ENCODE measurements around the gene ST6GAL2. TPM values are rescaled to one million over a fixed set of nuclear protein-coding genes. Genes with fewer than 3 reads are reported as not detected.

Gene ST6GAL2
- total RNA-seq, 1 donor from 2014 or later: 10.9 TPM

DNA sequence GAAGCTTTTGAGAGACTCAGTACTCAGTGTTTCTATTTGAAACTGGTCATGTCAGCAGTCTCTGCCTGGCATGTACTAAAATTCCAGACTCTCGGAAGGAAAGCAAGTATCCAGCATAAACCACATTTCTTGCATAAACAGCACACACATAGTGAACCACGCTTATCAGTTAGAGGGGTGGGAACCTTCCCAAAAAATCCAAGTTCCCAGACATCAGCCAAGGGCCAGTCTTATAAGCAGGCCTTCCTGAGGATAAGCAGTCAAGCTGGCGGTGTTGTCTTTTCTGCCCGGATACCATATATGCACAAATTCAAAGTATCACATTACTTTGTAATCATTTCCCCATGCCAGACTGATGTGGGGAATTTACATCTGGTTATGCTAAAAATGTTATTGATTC is 73.6 kb downstream of the ST6GAL2 start:
- no peaks in the 10 kb centered on the region for H3K9me3 Mint-ChIP-seq (ENCODE audit: unreplicated experiment)
- H3K27ac Mint-ChIP-seq (ENCODE audit: unreplicated experiment): no peak overlapping the region
- no peaks in the 10 kb centered on the region for H3K27me3 Mint-ChIP-seq (ENCODE audit: unreplicated experiment)
- no peak for DNase-seq (ENCODE audit: low spot score)
- TF ChIP-seq, protein P1, sequence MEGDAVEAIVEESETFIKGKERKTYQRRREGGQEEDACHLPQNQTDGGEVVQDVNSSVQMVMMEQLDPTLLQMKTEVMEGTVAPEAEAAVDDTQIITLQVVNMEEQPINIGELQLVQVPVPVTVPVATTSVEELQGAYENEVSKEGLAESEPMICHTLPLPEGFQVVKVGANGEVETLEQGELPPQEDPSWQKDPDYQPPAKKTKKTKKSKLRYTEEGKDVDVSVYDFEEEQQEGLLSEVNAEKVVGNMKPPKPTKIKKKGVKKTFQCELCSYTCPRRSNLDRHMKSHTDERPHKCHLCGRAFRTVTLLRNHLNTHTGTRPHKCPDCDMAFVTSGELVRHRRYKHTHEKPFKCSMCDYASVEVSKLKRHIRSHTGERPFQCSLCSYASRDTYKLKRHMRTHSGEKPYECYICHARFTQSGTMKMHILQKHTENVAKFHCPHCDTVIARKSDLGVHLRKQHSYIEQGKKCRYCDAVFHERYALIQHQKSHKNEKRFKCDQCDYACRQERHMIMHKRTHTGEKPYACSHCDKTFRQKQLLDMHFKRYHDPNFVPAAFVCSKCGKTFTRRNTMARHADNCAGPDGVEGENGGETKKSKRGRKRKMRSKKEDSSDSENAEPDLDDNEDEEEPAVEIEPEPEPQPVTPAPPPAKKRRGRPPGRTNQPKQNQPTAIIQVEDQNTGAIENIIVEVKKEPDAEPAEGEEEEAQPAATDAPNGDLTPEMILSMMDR (IDR thresholded peaks at IDR 0.05; ENCODE audit: unreplicated experiment): no peak
- H3K36me3 Mint-ChIP-seq (ENCODE audit: low read depth, unreplicated experiment): peaks cover 4% of the 10 kb centered on the region
- no peak overlapping the region for H3K4me3 Mint-ChIP-seq (ENCODE audit: unreplicated experiment)
- no peaks in the 10 kb centered on the region for H3K4me1 Mint-ChIP-seq (ENCODE audit: unreplicated experiment)

DNA sequence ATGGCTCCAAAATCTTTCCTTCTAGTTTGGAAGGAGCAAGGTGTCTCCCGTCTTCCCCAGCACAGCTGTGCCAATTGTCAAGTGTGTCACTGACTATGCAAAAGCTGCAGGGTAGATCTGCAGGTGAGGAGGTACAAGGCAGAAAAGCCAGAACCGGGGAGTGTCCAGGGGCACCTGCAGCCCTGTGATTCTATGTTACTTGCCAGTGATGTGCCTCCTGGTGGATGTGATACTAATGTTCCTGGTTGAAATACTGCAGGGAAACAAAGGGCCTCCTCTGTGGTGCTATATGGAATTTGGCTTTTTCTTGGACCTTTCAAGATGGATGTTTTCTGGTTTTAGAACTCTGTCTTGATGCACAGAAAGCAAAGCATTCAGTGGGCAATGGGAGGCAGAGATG is 80.3 kb downstream of the ST6GAL2 start:
- TF ChIP-seq, protein P1 (IDR thresholded peaks at IDR 0.05; ENCODE audit: unreplicated experiment): no peak
- Mint-ChIP-seq H3K4me3 (ENCODE audit: unreplicated experiment) (no peak overlapping the region), H3K4me1 (ENCODE audit: unreplicated experiment) (no peaks in the 10 kb centered on the region), H3K27me3 (ENCODE audit: unreplicated experiment) (peaks cover under 1% of the 10 kb centered on the region), H3K9me3 (ENCODE audit: unreplicated experiment) (no peaks in the 10 kb centered on the region), H3K27ac (ENCODE audit: unreplicated experiment) (no peak overlapping the region), H3K36me3 (ENCODE audit: low read depth, unreplicated experiment) (no peaks in the 10 kb centered on the region)
- no peak for DNase-seq (ENCODE audit: low spot score)

DNA sequence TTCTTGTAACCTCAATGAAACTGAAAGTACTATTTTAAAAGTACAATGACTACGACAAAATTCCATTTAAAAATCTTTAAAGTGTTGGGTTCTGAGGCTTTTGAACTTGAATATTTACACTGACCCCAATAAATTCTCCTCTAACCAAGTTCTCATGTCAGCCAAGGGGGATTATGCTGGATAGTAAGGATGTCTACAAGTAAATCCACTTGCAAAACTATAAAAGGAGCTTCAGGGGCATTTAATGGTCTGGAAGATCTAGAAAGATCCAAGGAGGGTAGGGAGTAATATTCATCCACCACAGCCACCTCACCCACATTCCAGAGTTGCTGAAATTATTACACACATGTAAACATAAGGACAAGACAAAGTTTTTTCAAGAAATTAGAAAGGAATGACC is 81.8 kb downstream of the ST6GAL2 start:
- no peak for DNase-seq (ENCODE audit: low spot score)
- Mint-ChIP-seq H3K27me3 (ENCODE audit: unreplicated experiment) (peaks cover 4% of the 10 kb centered on the region), H3K4me1 (ENCODE audit: unreplicated experiment) (no peaks in the 10 kb centered on the region), H3K27ac (ENCODE audit: unreplicated experiment) (no peak overlapping the region), H3K9me3 (ENCODE audit: unreplicated experiment) (no peaks in the 10 kb centered on the region), H3K36me3 (ENCODE audit: low read depth, unreplicated experiment) (no peaks in the 10 kb centered on the region), H3K4me3 (ENCODE audit: unreplicated experiment) (no peak overlapping the region)
- TF ChIP-seq, protein P1 (IDR thresholded peaks at IDR 0.05; ENCODE audit: unreplicated experiment): no peak

DNA sequence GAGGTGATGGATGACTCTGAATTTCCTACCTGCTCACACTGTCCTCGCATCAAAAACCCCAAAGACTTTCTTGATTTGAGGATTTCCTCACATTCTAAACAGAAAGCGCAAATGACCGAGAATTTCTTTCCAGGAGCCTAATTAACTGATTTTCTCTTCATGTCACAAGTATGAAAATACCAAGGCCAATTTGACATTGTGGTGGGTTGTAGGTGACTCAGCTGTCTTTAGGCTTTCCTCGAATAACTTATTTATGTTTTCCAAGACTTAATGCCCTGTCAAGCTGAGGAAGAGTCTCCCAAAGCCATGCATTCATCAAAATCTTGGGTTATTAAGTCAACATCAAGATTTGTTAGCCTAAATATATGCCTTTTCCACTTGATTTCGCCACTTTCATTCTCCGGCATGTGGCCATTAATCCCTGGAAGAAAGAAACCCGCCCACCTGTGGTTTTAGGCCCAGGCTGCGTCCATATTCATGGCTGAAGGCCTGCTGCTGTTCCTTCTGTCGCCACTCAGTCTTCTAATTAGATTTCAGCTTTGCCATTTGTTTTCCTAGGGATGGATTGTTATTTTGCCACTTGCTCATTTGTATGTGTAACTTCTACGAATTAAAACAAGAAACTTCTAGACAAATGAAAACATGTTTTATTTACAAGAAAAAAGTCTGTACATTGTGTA is 84.9 kb downstream of the ST6GAL2 start:
- no peak overlapping the region for H3K27ac Mint-ChIP-seq (ENCODE audit: unreplicated experiment)
- TF ChIP-seq, protein P1 (IDR thresholded peaks at IDR 0.05; ENCODE audit: unreplicated experiment): no peak
- H3K36me3 Mint-ChIP-seq (ENCODE audit: low read depth, unreplicated experiment): no peaks in the 10 kb centered on the region
- no peak for DNase-seq (ENCODE audit: low spot score)
- H3K27me3 Mint-ChIP-seq (ENCODE audit: unreplicated experiment): peaks cover 4% of the 10 kb centered on the region
- no peaks in the 10 kb centered on the region for H3K4me1 Mint-ChIP-seq (ENCODE audit: unreplicated experiment)
- H3K9me3 Mint-ChIP-seq (ENCODE audit: unreplicated experiment): no peaks in the 10 kb centered on the region
- H3K4me3 Mint-ChIP-seq (ENCODE audit: unreplicated experiment): no peak overlapping the region

DNA sequence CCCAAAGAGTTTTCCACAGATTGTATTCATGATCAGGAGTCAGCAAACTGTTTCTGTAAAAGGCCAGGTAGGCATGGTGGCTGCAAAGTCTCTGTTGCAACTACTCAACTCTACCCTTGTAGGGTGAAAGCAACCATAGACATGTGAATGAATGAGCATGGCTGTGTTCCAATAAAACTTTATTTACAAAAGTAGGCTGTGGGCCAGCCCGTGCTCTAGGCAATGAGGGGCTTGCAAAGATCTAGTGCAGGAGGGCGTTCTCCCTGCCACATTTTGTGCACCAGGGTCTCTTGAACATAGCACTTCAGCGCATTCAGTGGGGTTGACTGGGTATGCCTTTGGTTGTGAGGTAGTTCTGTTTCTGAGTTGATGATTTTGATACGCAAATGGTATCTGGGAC is 85.8 kb downstream of the ST6GAL2 start:
- TF ChIP-seq, protein P1 (IDR thresholded peaks at IDR 0.05; ENCODE audit: unreplicated experiment): no peak
- Mint-ChIP-seq H3K27me3 (ENCODE audit: unreplicated experiment) (peaks cover 4% of the 10 kb centered on the region), H3K27ac (ENCODE audit: unreplicated experiment) (no peak overlapping the region), H3K9me3 (ENCODE audit: unreplicated experiment) (no peaks in the 10 kb centered on the region), H3K36me3 (ENCODE audit: low read depth, unreplicated experiment) (no peaks in the 10 kb centered on the region), H3K4me3 (ENCODE audit: unreplicated experiment) (no peak overlapping the region), H3K4me1 (ENCODE audit: unreplicated experiment) (no peaks in the 10 kb centered on the region)
- DNase-seq (ENCODE audit: low spot score): no peak
